Heart left ventricle (tissue), 13 donors: Measurements from ENCODE around the gene ZNF101.

Experiments used
- POLR2A ChIP-seq, 2 donors: fragments of 450-650 bp; IDR thresholded peaks; one replicate each; pipeline ENCODE4 v1.6.1; 2017; ENCODE audit warnings: antibody characterized with exemption in 2 of 2, mild to moderate bottlenecking in 2 of 2, moderate library complexity in 2 of 2
- TF ChIP-seq, protein P1 (sequence below), 12 donors: fragments of 200-600 bp; sonication (generic) in 4 of 12; IDR thresholded peaks; one replicate each; pipeline versions ENCODE4 v1.5.0 to v1.8.0; 2018 to 2022; ENCODE audit warnings: antibody characterized with exemption in 12 of 12, mild to moderate bottlenecking in 5 of 12
- donor health status: ischemic (EF 13 %, LVEDD 7.1; RV severe dilation, severe dysfunction).
- donor health status: DM: no; HTN: yes; CAD: no.
- donor health status: DM: no; HTN: no; CAD: no.
- donor health status: ischemic (EF 25% LVEDD 6.9; RV normal size, moderate dysfunction).
- donor health status: ischemic (EF 25% LVEDD 5.7; RV mildly dilated, moderate dysfunction).
- donor health status: ischemic (EF 35%, LVEDD 5.7; RV mildly dilated, moderate dysfunction).
- donor health status: nonischemic (EF 11% LVEDD 7.7; RV severe dilation, severe dysfunction).
- donor health status: DM: yes; HTN: yes; CAD: no.
- donor health status: PGD.
- donor health status: ischemic (EF 29% LVEDD 5.4; RV normal size, mild dysfunction).
- donor health status: nonischemic (EF 23%, LVEDD 6.1; RV moderate dilation, normal function).

- TF ChIP-seq, protein P1, sequence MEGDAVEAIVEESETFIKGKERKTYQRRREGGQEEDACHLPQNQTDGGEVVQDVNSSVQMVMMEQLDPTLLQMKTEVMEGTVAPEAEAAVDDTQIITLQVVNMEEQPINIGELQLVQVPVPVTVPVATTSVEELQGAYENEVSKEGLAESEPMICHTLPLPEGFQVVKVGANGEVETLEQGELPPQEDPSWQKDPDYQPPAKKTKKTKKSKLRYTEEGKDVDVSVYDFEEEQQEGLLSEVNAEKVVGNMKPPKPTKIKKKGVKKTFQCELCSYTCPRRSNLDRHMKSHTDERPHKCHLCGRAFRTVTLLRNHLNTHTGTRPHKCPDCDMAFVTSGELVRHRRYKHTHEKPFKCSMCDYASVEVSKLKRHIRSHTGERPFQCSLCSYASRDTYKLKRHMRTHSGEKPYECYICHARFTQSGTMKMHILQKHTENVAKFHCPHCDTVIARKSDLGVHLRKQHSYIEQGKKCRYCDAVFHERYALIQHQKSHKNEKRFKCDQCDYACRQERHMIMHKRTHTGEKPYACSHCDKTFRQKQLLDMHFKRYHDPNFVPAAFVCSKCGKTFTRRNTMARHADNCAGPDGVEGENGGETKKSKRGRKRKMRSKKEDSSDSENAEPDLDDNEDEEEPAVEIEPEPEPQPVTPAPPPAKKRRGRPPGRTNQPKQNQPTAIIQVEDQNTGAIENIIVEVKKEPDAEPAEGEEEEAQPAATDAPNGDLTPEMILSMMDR (IDR thresholded peaks at IDR 0.05): no peak
- no peak for TF ChIP-seq POLR2A (IDR thresholded peaks at IDR 0.05)
Observed at GRCh38 chr19:19634516-19635312, 33.9 kb upstream of the ZNF101 start.
